ENCODE data around the gene RFNG. TPM values are rescaled to one million over a fixed set of nuclear protein-coding genes. Genes with fewer than 3 reads are reported as not detected.
A peak's percentile ranks its signal among the peaks of the same experiment; 100 is the strongest.

The RFNG gene
- total RNA-seq, 4 donors from 2014 or later = 33.2 to 92.0 (median 48.8) TPM

- WGBS, 2 donors (ENCODE audit: low coverage in 1 of 2) = 17% methylated on average over 49 of the region's 80 CpGs; no CpG with 5 or more reads in 1 of the 2 donors
- TF ChIP-seq, protein P1, sequence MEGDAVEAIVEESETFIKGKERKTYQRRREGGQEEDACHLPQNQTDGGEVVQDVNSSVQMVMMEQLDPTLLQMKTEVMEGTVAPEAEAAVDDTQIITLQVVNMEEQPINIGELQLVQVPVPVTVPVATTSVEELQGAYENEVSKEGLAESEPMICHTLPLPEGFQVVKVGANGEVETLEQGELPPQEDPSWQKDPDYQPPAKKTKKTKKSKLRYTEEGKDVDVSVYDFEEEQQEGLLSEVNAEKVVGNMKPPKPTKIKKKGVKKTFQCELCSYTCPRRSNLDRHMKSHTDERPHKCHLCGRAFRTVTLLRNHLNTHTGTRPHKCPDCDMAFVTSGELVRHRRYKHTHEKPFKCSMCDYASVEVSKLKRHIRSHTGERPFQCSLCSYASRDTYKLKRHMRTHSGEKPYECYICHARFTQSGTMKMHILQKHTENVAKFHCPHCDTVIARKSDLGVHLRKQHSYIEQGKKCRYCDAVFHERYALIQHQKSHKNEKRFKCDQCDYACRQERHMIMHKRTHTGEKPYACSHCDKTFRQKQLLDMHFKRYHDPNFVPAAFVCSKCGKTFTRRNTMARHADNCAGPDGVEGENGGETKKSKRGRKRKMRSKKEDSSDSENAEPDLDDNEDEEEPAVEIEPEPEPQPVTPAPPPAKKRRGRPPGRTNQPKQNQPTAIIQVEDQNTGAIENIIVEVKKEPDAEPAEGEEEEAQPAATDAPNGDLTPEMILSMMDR (IDR thresholded peaks at IDR 0.05) = no peak
- TF ChIP-seq POLR2A (IDR thresholded peaks at IDR 0.05) = no peak
- peak in 1 of 3 donors; percentile 3 for TF ChIP-seq POLR2AphosphoS5 (IDR thresholded peaks at IDR 0.05)
- no peak for TF ChIP-seq EP300 (IDR thresholded peaks at IDR 0.05; ENCODE audit: low read depth)
- H3K4me1 ChIP-seq = peaks cover 23 to 49% (median 42%) of the 10 kb centered on the region in 4 donors
- peaks cover 0 to 6% (median 0%) of the 10 kb centered on the region in 4 donors for H3K36me3 ChIP-seq
- peak; percentile 44 for DNase-seq
- H3K4me3 ChIP-seq = peak overlapping the region; percentile 52 to 93 (median 91)
- no peaks in the 10 kb centered on the region for H3K9me3 ChIP-seq
- peak overlapping the region; percentile 96 to 99 (median 97) for H3K27ac ChIP-seq
- H3K27me3 ChIP-seq = no peaks in the 10 kb centered on the region
- in situ Hi-C loops (cut with MboI; ENCODE audit: low pct_ligation_motif_present in 1 of 4, low pct_unique_long_range_greater_than_20kb in 1 of 4, low sequenced_read_pairs in 3 of 4) (no loop called here), intact Hi-C loops (cut with DNase I; ENCODE audit: low total_unique reads) (no loop called here)
Measured at GRCh38 chr17:82098939-82099763, 47.5 kb upstream of the RFNG start.

GRCh38 chr17:82098169-82098938 is 46.7 kb upstream of the RFNG start, which contains the start of gene FASN:
Gene FASN (minus strand): TSS chr17:82098236. CDS start chr17:82096445, 1,791 bp downstream.
- H3K4me1 ChIP-seq = peaks cover 21 to 41% (median 37%) of the 10 kb centered on the region in 4 donors
- in situ Hi-C loops (cut with MboI; ENCODE audit: low pct_ligation_motif_present in 1 of 4, low pct_unique_long_range_greater_than_20kb in 1 of 4, low sequenced_read_pairs in 3 of 4) = no loop called here
- WGBS, 2 donors (ENCODE audit: low coverage in 1 of 2) = 0% methylated on average over 66 of the region's 124 CpGs; no CpG with 5 or more reads in 1 of the 2 donors

GRCh38 chr17:82097919-82098168 is 46.2 kb upstream of the RFNG start:
- peaks cover 0 to 19% (median 6%) of the 10 kb centered on the region in 4 donors for H3K36me3 ChIP-seq
- in situ Hi-C loops (cut with MboI; ENCODE audit: low pct_ligation_motif_present in 1 of 4, low pct_unique_long_range_greater_than_20kb in 1 of 4, low sequenced_read_pairs in 3 of 4) (no loop called here), intact Hi-C loops (cut with DNase I; ENCODE audit: low total_unique reads) (no loop called here)
- H3K4me1 ChIP-seq = peaks cover 21 to 40% (median 37%) of the 10 kb centered on the region in 4 donors
- no peak for DNase-seq
- 0% methylated on average over 9 of the region's 36 CpGs; no CpG with 5 or more reads in 1 of the 2 donors for WGBS, 2 donors (ENCODE audit: low coverage in 1 of 2)
- H3K9me3 ChIP-seq = no peaks in the 10 kb centered on the region
- H3K27me3 ChIP-seq = no peaks in the 10 kb centered on the region
- peak overlapping the region; percentile 96 to 99 (median 97) for H3K27ac ChIP-seq
- H3K4me3 ChIP-seq = peak overlapping the region; percentile 55 to 93 (median 91)
- TF ChIP-seq POLR2A (IDR thresholded peaks at IDR 0.05) (no peak), POLR2AphosphoS5 (IDR thresholded peaks at IDR 0.05) (no peak), EP300 (IDR thresholded peaks at IDR 0.05; ENCODE audit: low read depth) (no peak)
- TF ChIP-seq, protein P1 (IDR thresholded peaks at IDR 0.05) = no peak

More at GRCh38 chr17:82098169-82098938, 46.7 kb upstream of the RFNG start, which contains the start of gene FASN:
- peak; percentile 97 for DNase-seq
- TF ChIP-seq, protein P1 (IDR thresholded peaks at IDR 0.05) = peak in 2 of 5 experiments; percentile 18 to 36
- peak; percentile 78 to 90 (median 85) for TF ChIP-seq POLR2AphosphoS5 (IDR thresholded peaks at IDR 0.05)
- no peak for TF ChIP-seq EP300 (IDR thresholded peaks at IDR 0.05; ENCODE audit: low read depth)
- TF ChIP-seq POLR2A (IDR thresholded peaks at IDR 0.05) = peak; percentile 92
- Histone ChIP-seq H3K4me3 (peak within 1 kb of the TSS; percentile 55 to 93 (median 91)), H3K36me3 (peaks cover 0 to 14% (median 3%) of the 10 kb centered on the region in 4 donors), H3K9me3 (no peaks in the 10 kb centered on the region), H3K27ac (peak within 1 kb of the TSS; percentile 96 to 99 (median 97)), H3K27me3 (no peaks in the 10 kb centered on the region)
- intact Hi-C loops (cut with DNase I; ENCODE audit: low total_unique reads) = no loop called here

Measured in transverse colon (tissue), 4 donors.